GM18505 (cell line): ENCODE results near the gene COL18A1.

Experiments
- ATAC-seq: cut with Tn5 transposase; IDR thresholded peaks from one replicate; pipeline ENCODE4 v1.9.1; 2021; ENCODE audit not compliant: unreplicated experiment
- POLR2A ChIP-seq: IDR thresholded peaks from 4 replicates; pipeline ENCODE4 v1.6.1; 2011; ENCODE audit warnings: borderline replicate concordance; ENCODE audit not compliant: insufficient read depth, insufficient read length; ENCODE audit errors: extremely low read depth

The COL18A1 gene

DNA sequence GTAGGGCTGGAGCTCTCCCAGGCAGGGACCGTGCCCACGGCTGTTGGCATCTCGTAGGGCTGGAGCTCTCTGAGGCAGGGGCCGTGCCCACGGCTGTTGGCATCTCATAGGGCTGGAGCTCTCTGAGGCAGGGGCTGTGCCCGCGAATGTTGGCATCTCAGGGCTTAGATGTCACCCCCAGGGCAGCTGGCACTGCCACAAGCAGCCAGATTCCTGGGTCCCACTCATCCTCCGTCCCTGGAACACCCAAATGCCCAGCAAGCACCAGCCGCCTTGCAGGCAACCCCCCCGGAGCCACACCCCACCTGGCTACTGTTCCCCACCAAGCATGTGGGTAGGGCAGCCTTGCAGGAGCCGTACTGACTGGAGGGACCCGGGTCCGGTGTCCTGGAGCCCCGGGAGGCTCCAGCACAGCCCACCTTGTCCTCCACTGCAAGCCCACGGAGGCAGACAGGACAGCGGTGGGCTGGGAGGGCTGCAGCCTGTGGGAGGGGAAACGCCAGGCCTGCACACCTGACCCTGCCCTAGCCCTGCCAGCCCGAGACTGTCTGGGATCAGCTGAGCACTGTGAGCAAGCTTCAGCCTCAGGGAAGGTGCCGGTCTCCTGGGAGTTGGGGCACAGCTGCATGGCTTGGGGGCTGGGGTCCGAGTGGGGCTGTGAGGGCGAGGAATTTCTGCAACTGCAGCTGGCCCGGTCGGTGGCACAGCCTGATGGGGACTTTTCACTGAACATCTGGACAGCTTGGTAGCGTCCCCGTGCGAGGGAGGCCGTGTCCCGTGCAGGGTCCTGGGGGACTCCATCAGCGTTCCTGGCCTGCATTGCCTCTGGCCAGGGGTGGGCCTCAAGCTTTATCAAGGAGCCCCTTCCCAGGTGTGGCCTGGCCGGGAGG, 53.6 kb downstream of the COL18A1 start:
- no peak for TF ChIP-seq POLR2A
- no peak for ATAC-seq

DNA sequence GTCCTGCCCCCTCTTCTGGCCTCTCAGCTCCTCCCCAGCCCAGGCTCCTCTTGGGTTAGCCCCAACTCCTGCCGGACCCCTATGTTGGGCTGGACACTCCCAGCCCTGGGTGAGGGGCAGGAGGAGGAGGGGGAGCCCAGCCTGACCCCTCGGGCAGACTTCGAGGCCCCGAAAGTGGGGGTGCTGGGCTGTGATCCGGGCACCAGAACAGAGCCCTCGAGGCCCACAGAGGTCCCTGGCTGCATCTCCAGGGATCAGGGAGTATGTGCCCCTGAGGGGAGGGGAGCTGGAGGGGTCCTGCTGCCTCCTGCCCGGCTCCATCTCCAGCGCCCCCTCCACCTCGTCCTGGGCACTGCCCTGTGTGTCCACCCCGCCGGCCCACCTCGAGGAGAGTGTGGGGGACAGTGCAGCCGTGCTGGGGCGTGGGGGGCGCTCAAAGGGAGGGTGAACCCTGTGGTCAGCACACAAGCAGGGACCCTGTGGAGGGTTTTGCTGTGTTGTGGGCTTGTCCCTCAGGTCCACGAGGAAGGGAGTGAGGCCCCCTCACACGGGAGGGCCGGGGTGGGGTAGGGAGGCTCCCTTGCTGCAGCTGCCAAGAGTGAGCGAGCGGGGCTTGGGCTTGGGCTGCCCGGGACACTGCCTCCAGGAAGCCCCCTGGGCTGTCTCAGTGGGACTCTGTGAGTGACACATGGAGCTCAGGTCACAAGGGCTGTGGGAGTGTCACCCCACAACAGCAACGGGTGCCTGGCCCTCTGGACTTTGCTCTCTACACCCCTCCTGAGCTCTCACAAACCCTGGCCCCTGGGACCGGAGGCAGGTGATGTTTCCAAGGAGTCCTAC, 54.4 kb downstream of the COL18A1 start:
- TF ChIP-seq POLR2A, result no peak
- no peak for ATAC-seq

DNA sequence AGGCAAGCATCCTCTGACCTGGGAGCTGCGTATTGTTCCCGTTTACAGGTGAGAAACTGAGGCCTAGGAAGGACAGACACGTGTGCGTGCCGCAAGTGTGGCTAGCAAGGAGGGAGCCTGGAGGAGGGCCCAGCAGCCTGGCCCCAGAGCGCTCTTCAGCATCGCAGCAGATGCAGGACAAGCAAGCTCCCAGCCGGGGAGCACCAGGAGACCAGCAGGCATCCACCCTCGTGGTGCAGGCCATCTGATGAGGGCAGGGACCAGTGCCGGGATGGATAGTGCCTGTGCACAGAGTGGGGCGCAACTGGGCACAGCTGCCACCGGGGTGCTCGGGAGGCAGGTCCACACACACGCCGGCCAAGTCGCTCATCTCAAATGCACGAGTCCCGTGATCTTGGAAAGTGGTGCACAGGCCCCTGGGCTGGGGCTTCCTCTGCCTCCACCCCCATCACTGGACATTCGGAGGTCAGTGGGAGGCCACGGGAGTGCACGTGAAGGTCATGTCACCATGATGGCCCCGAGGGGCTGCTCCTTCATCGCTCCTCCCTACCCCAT, 55.1 kb downstream of the COL18A1 start:
- no peak for ATAC-seq
- no peak for TF ChIP-seq POLR2A

DNA sequence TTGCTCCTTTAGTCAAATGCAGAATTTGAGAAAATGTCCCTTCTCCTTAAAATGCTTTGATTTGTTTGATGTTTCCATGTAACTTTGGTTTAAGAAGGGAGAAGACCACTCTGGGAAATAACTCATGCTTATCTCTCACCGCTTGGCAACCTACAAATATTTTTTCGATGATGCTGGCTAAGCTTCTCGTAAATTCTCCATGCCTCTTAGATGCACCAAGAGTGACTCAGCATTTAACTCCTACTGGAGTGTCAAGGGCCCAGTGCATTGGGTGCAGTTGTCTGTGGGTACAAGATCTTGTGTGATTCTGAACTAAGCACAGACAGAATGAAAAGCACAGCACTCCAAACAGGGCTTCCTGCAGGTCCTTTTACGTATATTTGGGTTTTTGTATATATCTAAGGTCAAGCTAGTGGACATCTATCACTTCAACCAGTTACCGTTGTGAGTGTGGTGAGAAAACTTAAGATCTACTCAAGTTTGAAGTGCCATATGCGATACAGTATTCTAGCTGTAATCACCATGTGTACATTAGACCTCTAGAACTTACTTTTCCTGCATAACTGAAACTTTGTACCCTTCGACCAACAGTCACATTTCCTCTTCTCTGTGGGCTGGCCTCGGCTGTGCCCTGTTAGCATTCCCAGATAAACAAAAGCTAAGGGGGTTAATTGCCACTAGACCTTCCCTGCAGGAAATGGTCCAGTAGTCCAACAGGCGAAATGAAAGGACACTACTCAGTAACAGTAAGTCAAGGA, 55.8 kb downstream of the COL18A1 start:
- ATAC-seq, result no peak
- no peak for TF ChIP-seq POLR2A

DNA sequence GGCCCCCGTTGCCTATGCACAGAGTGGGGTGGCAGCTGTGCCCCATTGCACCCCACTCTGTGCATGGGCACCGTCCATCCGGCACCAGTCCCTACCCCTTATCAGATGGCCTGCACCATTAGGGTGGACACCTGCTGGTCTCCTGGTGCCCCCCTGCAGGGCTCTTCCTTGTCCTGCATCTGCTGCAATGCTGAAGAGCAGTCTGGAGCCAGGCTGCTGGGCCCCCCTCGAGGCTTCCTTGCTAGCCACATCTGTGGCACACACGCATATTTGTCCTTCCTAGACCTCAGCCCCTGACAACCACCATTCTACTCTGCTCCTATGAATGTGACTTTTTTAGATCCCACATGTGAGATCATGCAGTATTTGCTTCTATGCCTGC, 56.4 kb downstream of the COL18A1 start:
- ATAC-seq, result no peak
- TF ChIP-seq POLR2A, result no peak

DNA sequence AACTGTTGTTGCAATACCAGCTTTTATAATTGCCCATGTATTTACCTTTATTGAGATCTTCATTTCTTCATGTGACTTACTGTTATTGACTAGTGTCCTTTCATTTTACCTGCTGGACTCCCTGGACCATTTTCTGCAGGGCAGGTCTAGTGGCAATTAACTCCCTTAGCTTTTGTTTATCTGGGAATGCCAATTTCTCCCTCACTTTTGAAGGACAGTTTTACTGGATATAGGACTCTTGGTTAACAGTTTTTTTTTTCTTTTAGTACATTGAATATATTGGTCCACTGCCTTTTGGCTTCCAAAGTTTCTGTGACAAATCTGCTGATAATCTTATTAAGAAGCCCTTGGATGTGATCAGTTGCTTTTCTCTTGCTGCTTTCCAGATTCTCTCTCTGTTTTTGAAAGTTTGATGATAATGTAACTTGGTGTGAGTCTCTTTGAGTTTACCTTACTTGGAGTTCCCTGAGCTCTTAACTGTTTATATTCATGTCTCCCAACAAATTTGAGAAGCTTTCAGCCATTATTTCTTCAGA, 56.9 kb downstream of the COL18A1 start:
- no peak for ATAC-seq
- TF ChIP-seq POLR2A, result no peak

DNA sequence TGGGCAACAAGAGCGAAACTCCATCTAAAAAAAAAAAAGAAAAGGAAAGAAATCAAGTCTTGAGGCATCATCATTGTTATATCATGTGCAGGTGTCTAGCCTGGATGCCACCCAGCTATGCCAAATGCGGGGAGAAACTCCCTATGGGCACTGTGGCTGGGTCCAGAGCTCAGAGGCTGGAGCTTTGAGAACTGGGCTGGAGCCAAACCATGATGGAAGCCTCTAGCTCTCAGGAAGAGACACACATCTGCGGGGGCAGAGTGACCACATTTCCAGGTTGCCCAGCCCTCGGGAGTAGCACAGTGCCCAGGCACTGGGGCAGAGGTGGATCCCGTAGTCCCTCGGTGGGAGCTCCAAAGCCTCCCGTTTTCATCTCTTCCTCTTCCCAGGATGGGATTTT, 58.9 kb downstream of the COL18A1 start:
- ATAC-seq, result no peak
- no peak for TF ChIP-seq POLR2A

DNA sequence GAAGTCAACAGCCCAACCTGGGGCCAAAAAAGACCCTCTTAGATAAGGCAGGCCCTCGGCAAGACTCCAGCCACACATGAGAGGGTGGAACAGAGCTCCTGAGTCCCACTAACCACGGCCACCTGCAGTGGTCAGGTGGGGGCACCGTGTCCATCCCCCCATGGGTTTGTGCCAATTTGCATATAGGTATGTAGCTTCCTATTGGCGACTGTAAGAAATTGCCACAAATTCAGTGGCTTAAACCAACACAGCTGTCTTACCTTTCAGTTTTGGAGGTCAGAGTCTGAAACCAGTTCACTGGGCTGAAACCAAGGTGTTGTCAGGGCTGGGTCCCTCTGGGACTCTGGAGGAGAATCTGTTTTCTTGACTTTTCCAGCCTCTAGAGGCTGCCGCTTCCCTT, 59.3 kb downstream of the COL18A1 start:
- no peak for TF ChIP-seq POLR2A
- ATAC-seq, result no peak

DNA sequence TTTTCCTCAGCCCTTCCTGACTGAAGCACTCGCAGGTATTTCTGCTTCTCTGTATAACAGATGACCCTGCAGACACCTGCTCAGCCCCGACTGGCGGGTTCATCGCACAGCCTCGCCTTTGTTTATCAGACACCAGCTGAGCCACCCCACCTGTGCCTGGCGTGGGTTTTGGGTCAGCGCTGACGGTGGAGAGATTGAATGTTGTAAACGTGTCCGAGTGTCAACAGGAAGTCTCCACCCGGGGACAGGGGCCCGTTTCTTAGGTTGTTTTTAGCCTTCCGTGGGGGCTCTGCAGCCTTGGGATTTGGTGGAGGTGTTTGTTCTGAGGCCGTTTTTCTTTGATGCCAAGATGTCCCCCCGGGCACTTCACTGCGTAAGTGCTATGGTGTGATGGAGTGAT, 60.1 kb downstream of the COL18A1 start:
- TF ChIP-seq POLR2A, result no peak
- no peak for ATAC-seq

DNA sequence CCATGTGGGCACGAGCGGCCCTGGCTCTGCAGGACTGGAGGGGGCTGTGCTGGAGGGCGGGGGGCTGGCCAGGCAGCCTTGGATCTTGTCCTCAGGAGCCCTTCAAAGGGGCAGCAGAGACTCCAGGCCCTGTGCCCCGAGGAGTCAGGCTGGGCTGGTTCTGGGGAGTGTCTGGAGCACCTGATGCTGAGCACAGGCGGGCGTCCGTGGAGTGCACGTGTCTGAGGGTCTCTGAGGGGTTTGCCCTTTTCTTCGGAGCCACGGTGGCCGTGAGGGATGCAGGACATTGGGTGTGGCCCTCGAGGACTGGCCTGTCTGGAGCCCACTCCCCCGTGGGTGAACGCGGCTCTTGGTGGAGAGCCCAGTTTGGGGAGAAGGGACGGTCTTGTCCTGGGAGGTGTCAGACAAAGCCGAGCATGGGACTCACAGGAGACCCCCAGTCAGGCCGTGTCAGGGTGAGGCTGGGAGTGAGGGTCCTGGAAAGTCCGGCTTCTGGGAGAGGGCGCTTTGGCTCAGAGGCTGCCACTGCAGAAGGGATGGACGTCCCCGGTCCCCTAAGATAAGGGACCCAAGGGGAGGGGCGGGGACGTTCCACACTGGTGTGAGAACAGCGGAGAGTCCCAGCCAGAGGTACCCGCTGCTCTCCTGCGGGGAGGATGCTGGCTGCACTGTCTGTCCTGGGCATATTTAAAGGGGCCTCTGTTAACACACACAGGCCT, 60.8 kb downstream of the COL18A1 start:
- TF ChIP-seq POLR2A, result no peak
- ATAC-seq, result no peak

DNA sequence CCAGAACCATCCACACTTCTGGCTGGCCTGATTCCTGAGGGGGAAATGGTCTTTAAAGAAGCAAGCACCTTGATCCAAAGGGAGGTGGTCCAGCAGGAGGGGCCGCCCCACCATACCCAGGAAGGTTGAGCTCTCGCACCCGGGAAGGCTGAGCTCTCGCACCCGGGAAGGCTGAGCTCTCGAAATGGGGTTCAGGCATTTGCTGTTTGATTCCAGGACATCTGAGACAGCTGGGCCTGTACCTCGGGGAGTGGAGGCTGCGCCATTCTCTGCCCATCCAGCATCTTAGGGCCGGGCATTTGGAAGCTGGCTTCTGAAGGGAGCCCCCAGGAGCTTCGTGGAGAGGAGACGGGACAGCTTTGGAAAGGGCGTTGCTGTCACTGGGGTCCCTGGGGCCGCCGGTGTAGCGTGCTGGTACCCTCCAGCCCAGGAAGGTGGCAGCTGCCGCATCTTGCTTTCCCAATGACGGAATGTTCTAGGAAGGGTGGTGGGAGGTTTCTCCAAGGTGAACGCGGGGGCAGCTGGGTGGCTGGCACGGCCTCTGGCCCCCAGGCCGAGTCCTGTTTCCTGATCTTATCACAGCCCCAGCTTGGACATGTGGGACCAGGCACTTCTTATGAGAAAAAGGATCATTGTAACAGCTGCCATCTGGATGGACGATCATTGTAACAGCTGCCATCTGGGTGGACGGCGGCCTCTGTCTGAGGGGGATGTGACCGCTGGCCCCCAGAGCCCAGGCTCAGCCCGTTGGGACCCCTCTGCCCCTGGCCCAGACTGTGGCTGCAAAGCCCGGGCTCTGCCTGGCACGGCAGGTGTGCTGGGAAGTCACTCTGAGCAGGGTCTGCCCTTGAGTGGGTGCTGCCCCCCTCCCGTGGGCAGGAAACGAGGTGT, 61.6 kb downstream of the COL18A1 start:
- TF ChIP-seq POLR2A, result no peak
- no peak for ATAC-seq
